GM20431 (cell line): Measurements from ENCODE around the gene SOX14.

Experiments
- in situ Hi-C: fragments of 300-500 bp; cut with MseI, MboI; formaldehyde crosslinking; loops from one replicate; pipeline ENCODE4 v1.15.0; 2020; ENCODE audit warnings: low sequenced_read_pairs; ENCODE audit not compliant: unreplicated experiment

Gene SOX14

GRCh38 chr3:137764001-137764433 is at the start of gene SOX14:
Gene SOX14 (plus strand): TSS chr3:137764315. CDS start chr3:137764785, 470 bp downstream.
- in situ Hi-C loops: no loop called here

GRCh38 chr3:137714551-137714950 is 49.6 kb upstream of the SOX14 start:
- in situ Hi-C loops: no loop called here

- in situ Hi-C loops: no loop called here
These were observed 39.9 kb upstream of the SOX14 start for GRCh38 chr3:137724240-137724639.

- in situ Hi-C loops: no loop called here
These were observed 26.9 kb upstream of the SOX14 start for GRCh38 chr3:137737208-137737607.

GRCh38 chr3:137738710-137739109 is 25.4 kb upstream of the SOX14 start:
- in situ Hi-C loops: no loop called here

GRCh38 chr3:137743608-137744007 is 20.5 kb upstream of the SOX14 start:
- in situ Hi-C loops: no loop called here

- in situ Hi-C loops: no loop called here
These were observed 17.3 kb upstream of the SOX14 start for GRCh38 chr3:137746808-137747207.

GRCh38 chr3:137759505-137759904 is 4.6 kb upstream of the SOX14 start:
- in situ Hi-C loops: no loop called here

- in situ Hi-C loops: no loop called here
These were observed 3.6 kb upstream of the SOX14 start for GRCh38 chr3:137760341-137761098.

- in situ Hi-C loops: no loop called here
These were observed 3.0 kb upstream of the SOX14 start for GRCh38 chr3:137761099-137761562.

GRCh38 chr3:137761563-137762503 is 2.3 kb upstream of the SOX14 start:
- in situ Hi-C loops: no loop called here

- in situ Hi-C loops: no loop called here
These were observed 1.2 kb upstream of the SOX14 start for GRCh38 chr3:137762674-137763593.

GRCh38 chr3:137763594-137763938 is 549 bp upstream of the SOX14 start:
- in situ Hi-C loops: no loop called here

- in situ Hi-C loops: no loop called here
These were observed 621 bp downstream of the SOX14 start for GRCh38 chr3:137764563-137765309.

- in situ Hi-C loops: no loop called here
These were observed 1.4 kb downstream of the SOX14 start for GRCh38 chr3:137765310-137766033.

- in situ Hi-C loops: no loop called here
These were observed 2.1 kb downstream of the SOX14 start for GRCh38 chr3:137766041-137766875.

- in situ Hi-C loops: no loop called here
These were observed 2.9 kb downstream of the SOX14 start for GRCh38 chr3:137766876-137767537.
